ENCODE results near the gene SAMD3. TPM values are rescaled to one million over a fixed set of nuclear protein-coding genes. Genes with fewer than 3 reads are reported as not detected.

The SAMD3 gene
- total RNA-seq, 1 donor from 2014 or later: not detected

DNA sequence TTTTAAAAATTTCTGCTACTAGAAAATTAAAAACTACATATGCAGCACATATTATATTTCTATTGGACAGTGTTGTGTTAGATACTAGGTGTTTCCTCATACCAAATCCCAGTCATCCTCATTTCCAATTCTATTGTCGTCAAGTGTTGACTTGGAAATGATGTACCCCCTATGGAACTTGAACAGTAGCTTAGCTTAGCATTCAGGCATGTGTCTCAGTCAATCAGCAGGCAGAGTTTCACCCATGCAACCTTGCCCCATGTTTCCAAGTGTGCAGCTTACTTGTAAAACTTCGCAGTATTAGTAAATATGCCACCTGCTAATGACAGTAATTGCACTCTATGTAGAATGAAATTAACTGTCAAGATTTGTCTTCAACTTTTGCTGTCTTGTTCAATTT lies 59.5 kb downstream of the SAMD3 start:
- no peak for DNase-seq (ENCODE audit: low read depth)
- TF ChIP-seq, protein P1, sequence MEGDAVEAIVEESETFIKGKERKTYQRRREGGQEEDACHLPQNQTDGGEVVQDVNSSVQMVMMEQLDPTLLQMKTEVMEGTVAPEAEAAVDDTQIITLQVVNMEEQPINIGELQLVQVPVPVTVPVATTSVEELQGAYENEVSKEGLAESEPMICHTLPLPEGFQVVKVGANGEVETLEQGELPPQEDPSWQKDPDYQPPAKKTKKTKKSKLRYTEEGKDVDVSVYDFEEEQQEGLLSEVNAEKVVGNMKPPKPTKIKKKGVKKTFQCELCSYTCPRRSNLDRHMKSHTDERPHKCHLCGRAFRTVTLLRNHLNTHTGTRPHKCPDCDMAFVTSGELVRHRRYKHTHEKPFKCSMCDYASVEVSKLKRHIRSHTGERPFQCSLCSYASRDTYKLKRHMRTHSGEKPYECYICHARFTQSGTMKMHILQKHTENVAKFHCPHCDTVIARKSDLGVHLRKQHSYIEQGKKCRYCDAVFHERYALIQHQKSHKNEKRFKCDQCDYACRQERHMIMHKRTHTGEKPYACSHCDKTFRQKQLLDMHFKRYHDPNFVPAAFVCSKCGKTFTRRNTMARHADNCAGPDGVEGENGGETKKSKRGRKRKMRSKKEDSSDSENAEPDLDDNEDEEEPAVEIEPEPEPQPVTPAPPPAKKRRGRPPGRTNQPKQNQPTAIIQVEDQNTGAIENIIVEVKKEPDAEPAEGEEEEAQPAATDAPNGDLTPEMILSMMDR (conservative IDR thresholded peaks at IDR 0.05; ENCODE audit: low read depth, low read length): no peak
- no peak overlapping the region for H3K4me3 ChIP-seq (ENCODE audit: low read depth, low read length)

GRCh38 chr6:130162421-130162820 lies 60.3 kb downstream of the SAMD3 start:
- no peak overlapping the region for H3K4me3 ChIP-seq (ENCODE audit: low read depth, low read length)
- TF ChIP-seq, protein P1 (conservative IDR thresholded peaks at IDR 0.05; ENCODE audit: low read depth, low read length): no peak
- no peak for DNase-seq (ENCODE audit: low read depth)

- TF ChIP-seq, protein P1 (conservative IDR thresholded peaks at IDR 0.05; ENCODE audit: low read depth, low read length): no peak
- no peak overlapping the region for H3K4me3 ChIP-seq (ENCODE audit: low read depth, low read length)
- no peak for DNase-seq (ENCODE audit: low read depth)
Measured at GRCh38 chr6:130161683-130162404, 60.9 kb downstream of the SAMD3 start.

- DNase-seq (ENCODE audit: low read depth): no peak
- TF ChIP-seq, protein P1 (conservative IDR thresholded peaks at IDR 0.05; ENCODE audit: low read depth, low read length): no peak
- no peak overlapping the region for H3K4me3 ChIP-seq (ENCODE audit: low read depth, low read length)
Measured at GRCh38 chr6:130159956-130160355, 62.8 kb downstream of the SAMD3 start.

GRCh38 chr6:130158548-130158947 lies 64.2 kb downstream of the SAMD3 start:
- TF ChIP-seq, protein P1 (conservative IDR thresholded peaks at IDR 0.05; ENCODE audit: low read depth, low read length): no peak
- no peak overlapping the region for H3K4me3 ChIP-seq (ENCODE audit: low read depth, low read length)
- DNase-seq (ENCODE audit: low read depth): no peak

DNA sequence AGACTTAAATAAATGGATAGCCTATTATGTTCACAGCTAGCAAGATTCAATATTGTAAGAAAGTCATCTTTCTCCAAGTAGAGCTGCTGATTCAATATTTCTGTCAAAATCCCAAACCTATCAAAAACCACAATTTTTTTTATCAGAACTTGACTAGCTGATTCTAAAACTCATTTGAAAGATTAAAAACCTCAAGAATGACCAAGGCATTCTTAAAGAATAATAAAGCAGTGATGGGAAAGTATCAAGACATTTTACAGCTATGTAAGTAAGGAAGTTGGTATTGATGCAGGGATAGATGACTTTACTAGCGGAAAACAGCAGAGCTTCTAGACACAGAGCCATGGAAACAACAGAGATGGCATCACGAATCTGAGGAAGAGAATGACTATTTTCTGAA lies 64.7 kb downstream of the SAMD3 start:
- H3K4me3 ChIP-seq (ENCODE audit: low read depth, low read length): no peak overlapping the region
- TF ChIP-seq, protein P1 (conservative IDR thresholded peaks at IDR 0.05; ENCODE audit: low read depth, low read length): no peak
- no peak for DNase-seq (ENCODE audit: low read depth)

DNA sequence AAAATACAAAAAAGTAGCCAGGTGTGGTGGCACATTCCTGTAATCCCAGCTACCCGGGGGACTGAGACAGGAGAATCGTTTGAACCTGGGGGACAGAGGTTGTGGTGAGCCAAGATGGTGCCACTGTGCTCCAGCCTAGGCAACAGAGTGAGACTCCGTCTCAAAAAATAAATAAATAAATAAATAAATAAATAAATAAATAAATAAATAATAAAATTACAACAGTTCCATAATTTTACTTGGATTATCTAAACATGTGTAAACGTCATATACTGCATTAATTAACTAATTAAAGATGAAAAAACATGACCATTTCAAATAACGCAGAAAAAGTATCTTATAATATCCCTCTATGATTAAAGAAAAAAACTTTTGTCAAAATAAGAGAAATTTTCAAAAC lies 65.8 kb downstream of the SAMD3 start:
- TF ChIP-seq, protein P1 (conservative IDR thresholded peaks at IDR 0.05; ENCODE audit: low read depth, low read length): no peak
- no peak overlapping the region for H3K4me3 ChIP-seq (ENCODE audit: low read depth, low read length)
- no peak for DNase-seq (ENCODE audit: low read depth)
